Heart right ventricle (tissue), 16 donors: ENCODE measurements around the gene S1PR2. TPM values are rescaled to one million over a fixed set of nuclear protein-coding genes. Genes with fewer than 3 reads are reported as not detected.

Experiments used
- ATAC-seq, 8 donors: fragments of 200-7000 bp; cut with Tn5 transposase; one replicate each; pipeline ENCODE4 v1.9.1; 2020; ENCODE audit warnings: mild to moderate bottlenecking in 8 of 8, moderate library complexity in 8 of 8, moderate number of reproducible peaks in 1 of 8
- DNase-seq, 2 donors: peaks; one replicate each; pipeline ENCODE4 v3.0.0-alpha.2; 2020
- H3K27ac ChIP-seq, 10 donors: fragments of 200-600 bp; sonication (generic) in 2 of 10; one replicate each; pipeline versions ENCODE4 v1.5.0 to v1.8.0; 2020 to 2022; ENCODE audit warnings: mild to moderate bottlenecking in 3 of 10
- H3K27me3 ChIP-seq, 7 donors: fragments of 200-600 bp; one replicate each; pipeline ENCODE4 v1.8.0; 2021 to 2022; ENCODE audit warnings: mild to moderate bottlenecking in 2 of 7
- H3K36me3 ChIP-seq, 9 donors: fragments of 200-600 bp; sonication (generic) in 1 of 9; one replicate each; pipeline versions ENCODE4 v1.5.0 to v1.8.0; 2020 to 2022; ENCODE audit warnings: mild to moderate bottlenecking in 2 of 9
- H3K4me1 ChIP-seq, 9 donors: fragments of 200-600 bp; sonication (generic) in 1 of 9; one replicate each; pipeline versions ENCODE4 v1.5.0 to v1.8.0; 2020 to 2022; ENCODE audit warnings: mild to moderate bottlenecking in 4 of 9
- H3K4me3 ChIP-seq, 10 donors: fragments of 200-600 bp; sonication (generic) in 2 of 10; one replicate each; pipeline versions ENCODE4 v1.5.0 to v1.8.0; 2020 to 2022; ENCODE audit warnings: mild to moderate bottlenecking in 7 of 10, moderate library complexity in 2 of 10
- H3K9me3 ChIP-seq, 11 donors: fragments of 200-600 bp in 10 of 11; sonication (generic) in 2 of 11; one replicate each; pipeline versions ENCODE4 v1.5.0 to v1.8.0; 2013 to 2022; ENCODE audit warnings: mild to moderate bottlenecking in 2 of 11, control low read depth in 1 of 11, moderate library complexity in 1 of 11
- WGBS, 2 donors: extraction: QIAGEN DNeasy Blood & Tissue Kit; methylation state at CpG; one replicate each; pipeline ENCODE4 v1.1.7; 2013; ENCODE audit warnings: inconsistent platforms in 1 of 2; 5-methylcytosine and 5-hydroxymethylcytosine counted together
- intact Hi-C, 10 donors: fragments of 100-400 bp; cut with DNase I; formaldehyde crosslinking; loops; one replicate each; pipeline versions ENCODE4 v1.11.1 to v1.14.2; 2022
- polyA plus RNA-seq, 2 donors: library from polyadenylated mRNA; stranded (reverse); fragments of 200-250 nt; gene quantifications; one replicate each; pipeline ENCODE4 v1.2.3, GENCODE V29; 2013
- total RNA-seq, 10 donors: library from RNA; stranded (reverse); fragmentation: NEBNext Ultra II Directional in 3 of 10; extraction: Animal tissue kit (Norgen Biotek cat#: 25700) in 3 of 10; gene quantifications; one replicate each; pipeline versions ENCODE4 v1.2.1 to v1.2.4, GENCODE V29; 2021 to 2023
- TF ChIP-seq, protein P1 (sequence below), 9 donors: fragments of 200-600 bp; sonication (generic) in 2 of 9; IDR thresholded peaks; one replicate each; pipeline versions ENCODE4 v1.5.0 to v1.8.0; 2021 to 2022; ENCODE audit warnings: antibody characterized with exemption in 9 of 9, mild to moderate bottlenecking in 5 of 9, moderate library complexity in 1 of 9
- donor health status: Arrhythmogenic right ventricular cardiomyopathy.
- donor health status: ischemic (EF 13 %, LVEDD 7.1; RV severe dilation, severe dysfunction).
- donor health status: healthy with polysubstance abuse.
- donor health status: DM: no; HTN: yes; CAD: no.
- donor health status: DM: no; HTN: no; CAD: no.
- donor health status: ischemic (EF 25% LVEDD 6.9; RV normal size, moderate dysfunction).
- donor health status: ischemic (EF 25% LVEDD 5.7; RV mildly dilated, moderate dysfunction).
- donor health status: healthy.
- donor health status: DM: yes; HTN: yes; CAD: no.
- donor health status: Ischemic cardiomyopathy.
- donor health status: ischemic (EF 35%, LVEDD 5.7; RV mildly dilated, moderate dysfunction).
- donor health status: nonischemic (EF 11% LVEDD 7.7; RV severe dilation, severe dysfunction).
- donor health status: DM: yes; HTN: yes; CAD: no.
- donor health status: PGD.
- donor health status: ischemic (EF 29% LVEDD 5.4; RV normal size, mild dysfunction).
- donor health status: nonischemic (EF 23%, LVEDD 6.1; RV moderate dilation, normal function).

Gene S1PR2
- total and polyA plus RNA-seq, 12 donors = 1.8 to 12.2 (median 3.3) TPM

DNA sequence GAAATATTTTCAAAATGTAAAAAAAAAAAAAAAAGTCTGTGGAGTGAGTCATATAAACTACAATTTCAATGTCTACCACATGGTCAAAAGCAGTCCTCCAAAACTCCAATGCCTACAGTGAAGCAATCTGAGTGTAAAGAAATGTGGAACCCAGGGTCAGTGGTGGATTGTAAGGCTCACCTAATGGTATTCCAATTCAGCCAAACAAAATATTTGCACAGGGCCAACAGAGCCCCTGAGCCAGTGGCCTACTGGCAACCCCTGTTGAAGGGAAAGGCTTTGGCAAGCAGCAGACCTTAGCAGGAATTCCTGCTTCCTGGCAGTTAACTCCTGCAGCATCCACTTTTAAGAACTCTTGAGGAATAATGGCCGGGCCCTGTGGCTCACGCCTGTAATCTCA, 39.8 kb downstream of the S1PR2 start:
- TF ChIP-seq, protein P1, sequence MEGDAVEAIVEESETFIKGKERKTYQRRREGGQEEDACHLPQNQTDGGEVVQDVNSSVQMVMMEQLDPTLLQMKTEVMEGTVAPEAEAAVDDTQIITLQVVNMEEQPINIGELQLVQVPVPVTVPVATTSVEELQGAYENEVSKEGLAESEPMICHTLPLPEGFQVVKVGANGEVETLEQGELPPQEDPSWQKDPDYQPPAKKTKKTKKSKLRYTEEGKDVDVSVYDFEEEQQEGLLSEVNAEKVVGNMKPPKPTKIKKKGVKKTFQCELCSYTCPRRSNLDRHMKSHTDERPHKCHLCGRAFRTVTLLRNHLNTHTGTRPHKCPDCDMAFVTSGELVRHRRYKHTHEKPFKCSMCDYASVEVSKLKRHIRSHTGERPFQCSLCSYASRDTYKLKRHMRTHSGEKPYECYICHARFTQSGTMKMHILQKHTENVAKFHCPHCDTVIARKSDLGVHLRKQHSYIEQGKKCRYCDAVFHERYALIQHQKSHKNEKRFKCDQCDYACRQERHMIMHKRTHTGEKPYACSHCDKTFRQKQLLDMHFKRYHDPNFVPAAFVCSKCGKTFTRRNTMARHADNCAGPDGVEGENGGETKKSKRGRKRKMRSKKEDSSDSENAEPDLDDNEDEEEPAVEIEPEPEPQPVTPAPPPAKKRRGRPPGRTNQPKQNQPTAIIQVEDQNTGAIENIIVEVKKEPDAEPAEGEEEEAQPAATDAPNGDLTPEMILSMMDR (IDR thresholded peaks at IDR 0.05) = no peak
- H3K4me1 ChIP-seq = peaks cover 2 to 51% (median 41%) of the 10 kb centered on the region in 9 donors
- H3K27me3 ChIP-seq = no peaks in the 10 kb centered on the region
- H3K9me3 ChIP-seq = no peaks in the 10 kb centered on the region
- H3K36me3 ChIP-seq = peaks cover 0 to 39% (median 0%) of the 10 kb centered on the region in 9 donors
- H3K4me3 ChIP-seq = peak overlapping the region in 1 of 10 donors; percentile 4
- peak in 1 of 2 donors; percentile 33 for DNase-seq
- ATAC-seq = peak in 5 of 8 donors; percentile 6 to 28 (median 21)
- intact Hi-C loops = loop anchor here in 6 of 10 donors (5.0 to 10.0 kb wide), 5 partner anchors 36 to 67 kb away; partner anchors contain the start of gene S1PR2 (in 1 of the 6)
- peak overlapping the region in 3 of 10 donors; percentile 31 to 44 (median 40) for H3K27ac ChIP-seq
- 70 to 81% methylated on average over 2 of the region's 2 CpGs for WGBS, 2 donors

- Histone ChIP-seq H3K36me3 (peaks cover 0 to 52% (median 0%) of the 10 kb centered on the region in 9 donors), H3K4me3 (no peak overlapping the region), H3K4me1 (peaks cover under 1 to 51% (median 41%) of the 10 kb centered on the region in 9 donors), H3K27ac (no peak overlapping the region), H3K9me3 (no peaks in the 10 kb centered on the region), H3K27me3 (no peaks in the 10 kb centered on the region)
- WGBS, 2 donors = 95 to 97% methylated on average over 5 of the region's 5 CpGs
- ATAC-seq (no peak), DNase-seq (no peak)
- intact Hi-C loops = loop anchor here in 6 of 10 donors (5.0 to 10.0 kb wide), 5 partner anchors 37 to 65 kb away; partner anchors contain the start of gene S1PR2 (in 1 of the 6)
- TF ChIP-seq, protein P1 (IDR thresholded peaks at IDR 0.05) = no peak
Measured at GRCh38 chr19:10190026-10190425, 41.1 kb downstream of the S1PR2 start.

DNA sequence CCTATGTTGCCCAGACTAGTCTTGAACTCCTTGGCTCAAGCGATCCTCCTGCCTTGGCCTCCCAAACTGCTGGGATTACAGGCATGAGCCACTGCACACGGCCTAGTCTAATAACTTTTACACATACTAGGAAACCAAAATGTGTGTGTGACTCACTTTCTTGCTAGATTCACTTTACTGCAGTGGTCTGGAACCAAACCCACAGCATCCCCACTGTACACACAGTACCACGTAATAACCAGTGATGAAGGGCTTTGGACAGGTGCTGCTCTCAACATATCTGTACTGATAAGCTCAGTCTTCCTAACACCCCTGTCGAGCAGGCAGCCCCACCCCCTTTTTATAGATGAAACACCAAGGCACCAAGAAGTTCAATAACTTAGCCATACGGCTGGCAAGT, 41.5 kb downstream of the S1PR2 start:
- 83 to 86% methylated on average over 5 of the region's 5 CpGs for WGBS, 2 donors

DNA sequence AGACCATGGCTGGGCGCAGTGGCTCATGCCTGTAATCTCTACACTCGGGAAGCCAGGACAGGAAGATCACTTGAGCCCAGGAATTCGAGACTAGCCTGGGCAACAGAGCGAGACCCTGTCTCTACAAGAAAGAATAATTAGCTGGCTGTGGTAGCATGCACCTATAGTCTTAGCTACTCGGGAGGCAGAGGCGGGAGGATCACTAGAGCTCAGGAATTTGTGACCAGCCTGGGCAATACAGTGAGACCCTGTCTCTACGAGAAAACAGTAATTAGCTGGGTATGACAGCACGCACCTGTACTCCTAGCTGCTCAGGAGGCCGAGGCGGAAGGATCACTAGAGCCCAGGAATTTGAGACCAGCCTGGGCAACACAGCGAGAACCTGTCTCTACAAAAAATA, 43.8 kb downstream of the S1PR2 start:
- TF ChIP-seq, protein P1 (IDR thresholded peaks at IDR 0.05) = no peak
- WGBS, 2 donors = 87 to 90% methylated on average over 11 of the region's 11 CpGs
- Histone ChIP-seq H3K4me1 (peaks cover 0 to 32% (median 24%) of the 10 kb centered on the region in 9 donors), H3K27ac (peak overlapping the region in 3 of 10 donors; percentile 26 to 43 (median 37)), H3K9me3 (no peaks in the 10 kb centered on the region), H3K27me3 (no peaks in the 10 kb centered on the region), H3K36me3 (peaks cover 0 to 71% (median 0%) of the 10 kb centered on the region in 9 donors), H3K4me3 (no peak overlapping the region)
- no peak for DNase-seq
- no peak for ATAC-seq
- intact Hi-C loops = no loop called here

More for the DNA sequence above, 41.5 kb downstream of the S1PR2 start:
- H3K4me3 ChIP-seq = no peak overlapping the region
- no peak for DNase-seq
- ATAC-seq = no peak
- intact Hi-C loops = loop anchor here in 6 of 10 donors (5.0 to 10.0 kb wide), 5 partner anchors 38 to 65 kb away; partner anchors contain the start of gene S1PR2 (in 1 of the 6)
- H3K27ac ChIP-seq = no peak overlapping the region
- H3K9me3 ChIP-seq = no peaks in the 10 kb centered on the region
- H3K27me3 ChIP-seq = no peaks in the 10 kb centered on the region
- TF ChIP-seq, protein P1 (IDR thresholded peaks at IDR 0.05) = no peak
- H3K4me1 ChIP-seq = peaks cover 0 to 51% (median 41%) of the 10 kb centered on the region in 9 donors
- H3K36me3 ChIP-seq = peaks cover 0 to 56% (median 0%) of the 10 kb centered on the region in 9 donors
